OCI-LY1 (cell line): ENCODE results near the gene CA6.

ENCODE experiments used
- EZH2 ChIP-seq: fragments of 200-600 bp; sonication (generic), shearing (Covaris generic); IDR thresholded peaks from 2 replicates; pipeline ENCODE4 v1.8.0; 2017; ENCODE audit warnings: borderline replicate concordance, mixed run types, mild to moderate bottlenecking, antibody characterized with exemption, low read length, moderate library complexity, mixed read lengths
- TF ChIP-seq, protein P1 (sequence below): fragments of 200-600 bp; sonication (generic), shearing (Covaris generic); IDR thresholded peaks from 2 replicates; pipeline ENCODE4 v1.5.1; 2017; ENCODE audit warnings: mild to moderate bottlenecking, antibody characterized with exemption, low read length, moderate library complexity, mixed read lengths

GRCh38 chr1:8925960-8926359 is 19.7 kb upstream of the CA6 start:
- TF ChIP-seq, protein P1, sequence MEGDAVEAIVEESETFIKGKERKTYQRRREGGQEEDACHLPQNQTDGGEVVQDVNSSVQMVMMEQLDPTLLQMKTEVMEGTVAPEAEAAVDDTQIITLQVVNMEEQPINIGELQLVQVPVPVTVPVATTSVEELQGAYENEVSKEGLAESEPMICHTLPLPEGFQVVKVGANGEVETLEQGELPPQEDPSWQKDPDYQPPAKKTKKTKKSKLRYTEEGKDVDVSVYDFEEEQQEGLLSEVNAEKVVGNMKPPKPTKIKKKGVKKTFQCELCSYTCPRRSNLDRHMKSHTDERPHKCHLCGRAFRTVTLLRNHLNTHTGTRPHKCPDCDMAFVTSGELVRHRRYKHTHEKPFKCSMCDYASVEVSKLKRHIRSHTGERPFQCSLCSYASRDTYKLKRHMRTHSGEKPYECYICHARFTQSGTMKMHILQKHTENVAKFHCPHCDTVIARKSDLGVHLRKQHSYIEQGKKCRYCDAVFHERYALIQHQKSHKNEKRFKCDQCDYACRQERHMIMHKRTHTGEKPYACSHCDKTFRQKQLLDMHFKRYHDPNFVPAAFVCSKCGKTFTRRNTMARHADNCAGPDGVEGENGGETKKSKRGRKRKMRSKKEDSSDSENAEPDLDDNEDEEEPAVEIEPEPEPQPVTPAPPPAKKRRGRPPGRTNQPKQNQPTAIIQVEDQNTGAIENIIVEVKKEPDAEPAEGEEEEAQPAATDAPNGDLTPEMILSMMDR, result no peak
- TF ChIP-seq EZH2, result no peak
